ENCODE data around the gene MRPL53.

GRCh38 chr2:74499940-74500577, 27.6 kb upstream of the MRPL53 start:
- TF ChIP-seq POLR2A (IDR thresholded peaks at IDR 0.05) (no peak), CTCF (IDR thresholded peaks at IDR 0.05) (no peak)

Measured in body of pancreas (tissue), 4 donors.